Activated CD4-positive, alpha-beta T cell treated with anti-CD3 and anti-CD28 coated beads, Interleukin-2, amount 50 U/mL, for 24 hours (primary cell): ENCODE data around the gene MT2A.
"Not testable (repeated sequence)": the region's sequence is repeated elsewhere in the genome, so short reads cannot be mapped to it uniquely, and the experiment has no call there.

Source experiments
- DNase-seq, 2 donors: peaks; one replicate each; pipeline ENCODE4 v3.0.0-alpha.2; 2020; ENCODE audit warnings: low read depth in 1 of 2, low spot score in 1 of 2

The MT2A gene

GRCh38 chr16:56618138-56618537, 9.8 kb downstream of the MT2A start:
- DNase-seq, result no peak

- DNase-seq, result no peak
Observed at GRCh38 chr16:56620339-56620897, 12.0 kb downstream of the MT2A start.

GRCh38 chr16:56621665-56622445, 13.5 kb downstream of the MT2A start:
- DNase-seq, result not testable (repeated sequence)

GRCh38 chr16:56623184-56623583, 14.8 kb downstream of the MT2A start:
- not testable (repeated sequence) for DNase-seq

- DNase-seq, result no peak
Observed at GRCh38 chr16:56623637-56624036, 15.3 kb downstream of the MT2A start.

- peak in 1 of 2 donors; percentile 59 for DNase-seq
Observed at GRCh38 chr16:56625140-56625942, 17.0 kb downstream of the MT2A start, which contains the start of gene MT1E. Gene MT1E, plus strand, starts transcription at chr16:56625781. Its CDS starts 71 bp downstream, at chr16:56625852.

GRCh38 chr16:56625943-56626654, 17.7 kb downstream of the MT2A start:
- DNase-seq, result no peak

- no peak for DNase-seq
Observed at GRCh38 chr16:56626685-56627084, 18.3 kb downstream of the MT2A start.

GRCh38 chr16:56628486-56629350, 20.3 kb downstream of the MT2A start:
- no peak for DNase-seq

- DNase-seq, result no peak
Observed at GRCh38 chr16:56629531-56629930, 21.1 kb downstream of the MT2A start.

GRCh38 chr16:56630134-56630533, 21.8 kb downstream of the MT2A start:
- no peak for DNase-seq

- no peak for DNase-seq
Observed at GRCh38 chr16:56631197-56631596, 22.8 kb downstream of the MT2A start.

- DNase-seq, result no peak
Observed at GRCh38 chr16:56631832-56632155, 23.4 kb downstream of the MT2A start.

- no peak for DNase-seq
Observed at GRCh38 chr16:56632156-56632847, 23.9 kb downstream of the MT2A start, which contains the start of gene MT1M. Gene MT1M, plus strand, starts transcription at chr16:56632659. Its CDS starts 73 bp downstream, at chr16:56632732.

- DNase-seq, result no peak
Observed at GRCh38 chr16:56632848-56633365, 24.5 kb downstream of the MT2A start.

- DNase-seq, result no peak
Observed at GRCh38 chr16:56633535-56633934, 25.2 kb downstream of the MT2A start.

- no peak for DNase-seq
Observed at GRCh38 chr16:56634715-56635440, 26.5 kb downstream of the MT2A start.

- no peak for DNase-seq
Observed at GRCh38 chr16:56635441-56635967, 27.1 kb downstream of the MT2A start.
